Amygdala (tissue), 56 donors: ENCODE measurements around the gene STAC.
"Not testable (repeated sequence)": the region's sequence is repeated elsewhere in the genome, so short reads cannot be mapped to it uniquely, and the experiment has no call there.

ENCODE experiments used
- DNase-seq, 56 donors: peaks; one replicate each; lab custom pipeline; 2025; lab: John Stamatoyannopoulos, UW

STAC gene

DNA sequence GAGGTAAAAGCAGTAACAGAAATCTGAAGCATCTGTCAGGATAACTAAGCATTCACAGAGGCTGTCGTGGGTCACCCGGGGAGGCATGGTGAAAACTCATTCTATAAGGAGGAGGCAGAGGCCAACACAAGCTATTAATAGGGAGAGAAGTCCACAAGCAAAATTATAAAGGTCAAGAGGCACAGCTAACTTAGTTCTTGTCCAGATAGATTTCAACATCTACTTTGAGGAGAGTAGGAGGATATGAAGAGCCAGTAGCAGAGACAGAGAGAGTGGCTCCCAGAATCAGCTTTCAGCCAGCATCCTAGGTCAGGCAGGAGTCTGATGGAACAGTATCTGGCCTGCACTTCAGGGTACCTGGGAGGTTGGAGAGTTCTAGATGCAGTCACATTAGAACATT lies 95.3 kb downstream of the STAC start:
- no peak for DNase-seq

DNA sequence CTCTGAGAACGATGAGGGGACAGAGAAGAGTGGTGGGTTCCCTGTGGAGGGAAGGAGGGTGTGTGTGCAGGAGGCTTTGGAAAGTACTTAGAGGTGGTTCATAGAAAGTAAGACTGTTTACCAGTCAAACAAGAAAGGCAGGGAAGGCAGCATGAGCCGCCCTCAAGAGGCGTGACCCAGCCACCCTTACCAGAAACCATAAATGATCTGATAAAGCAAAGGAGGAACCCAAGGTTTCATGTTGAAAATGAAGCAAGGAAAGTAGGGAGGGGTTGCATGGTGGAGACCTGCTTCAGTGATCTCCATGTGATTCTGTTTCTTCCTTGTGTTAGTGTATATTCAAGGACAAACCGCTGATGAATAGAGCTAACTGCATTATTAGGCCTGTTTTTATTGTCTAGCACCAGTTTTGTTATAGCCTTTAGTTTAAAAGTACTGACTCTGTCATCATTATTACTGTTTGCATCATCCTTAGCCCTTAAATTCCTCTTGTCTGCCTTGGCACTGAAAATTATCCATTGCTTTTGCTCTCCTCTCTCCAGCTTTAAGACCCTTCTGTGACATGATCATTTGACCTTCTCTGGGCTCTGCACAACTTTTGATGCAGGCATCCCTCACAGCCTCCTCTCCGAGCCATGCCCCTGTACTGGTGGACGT lies 96.1 kb downstream of the STAC start:
- DNase-seq: no peak

DNA sequence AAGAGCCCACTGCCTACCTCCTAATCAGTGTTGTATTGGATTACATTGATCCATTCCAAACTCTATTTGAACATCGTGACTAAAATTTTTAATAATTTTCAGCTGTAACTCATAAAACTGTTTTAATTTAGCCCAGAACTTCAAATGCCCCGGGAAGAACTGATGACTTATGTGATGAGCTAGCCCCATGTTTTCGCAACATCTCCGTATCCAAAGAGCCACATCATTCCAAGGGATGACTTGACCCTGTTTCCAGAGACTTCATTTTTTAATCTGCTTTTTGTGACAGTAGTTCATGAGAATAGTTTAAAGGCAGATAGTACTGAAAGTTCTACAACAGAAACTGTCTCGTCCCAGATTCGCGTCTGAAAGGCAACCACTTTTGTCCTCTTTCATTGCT lies 97.4 kb downstream of the STAC start:
- no peak for DNase-seq

DNA sequence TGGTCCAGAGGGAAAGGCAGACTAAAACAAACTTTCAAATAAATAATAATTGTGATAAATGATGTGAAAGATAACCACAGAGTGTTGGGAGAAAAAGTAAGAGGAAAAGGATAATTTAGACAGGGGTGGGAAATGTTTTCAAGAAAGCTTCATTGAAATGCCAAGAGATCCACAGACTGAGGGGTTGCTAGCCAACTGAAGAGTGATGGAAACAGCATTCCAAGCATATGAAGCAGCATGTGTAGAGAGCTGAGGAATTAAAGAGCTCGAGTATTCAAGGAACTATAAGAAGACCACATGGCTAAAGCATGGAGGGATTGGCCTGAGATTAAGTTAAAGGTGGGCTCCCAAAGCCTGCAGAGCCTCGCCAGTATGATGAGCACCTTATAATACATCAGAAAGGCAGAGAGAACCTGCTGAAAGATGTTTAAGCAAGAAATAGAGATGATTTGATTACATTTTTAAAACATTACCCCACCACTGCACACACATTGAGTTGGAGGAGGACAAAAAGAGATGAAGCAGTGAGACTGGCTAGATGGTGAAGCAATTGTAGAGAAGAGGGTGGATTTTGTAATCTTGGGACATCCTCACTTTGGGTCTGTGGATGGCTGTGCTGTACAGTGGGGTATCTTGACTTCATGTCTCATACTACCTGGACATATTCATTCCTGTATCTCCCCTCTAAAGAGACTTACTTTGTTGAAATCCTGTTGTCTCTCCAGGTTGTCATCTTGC lies 100.8 kb downstream of the STAC start:
- no peak for DNase-seq

DNA sequence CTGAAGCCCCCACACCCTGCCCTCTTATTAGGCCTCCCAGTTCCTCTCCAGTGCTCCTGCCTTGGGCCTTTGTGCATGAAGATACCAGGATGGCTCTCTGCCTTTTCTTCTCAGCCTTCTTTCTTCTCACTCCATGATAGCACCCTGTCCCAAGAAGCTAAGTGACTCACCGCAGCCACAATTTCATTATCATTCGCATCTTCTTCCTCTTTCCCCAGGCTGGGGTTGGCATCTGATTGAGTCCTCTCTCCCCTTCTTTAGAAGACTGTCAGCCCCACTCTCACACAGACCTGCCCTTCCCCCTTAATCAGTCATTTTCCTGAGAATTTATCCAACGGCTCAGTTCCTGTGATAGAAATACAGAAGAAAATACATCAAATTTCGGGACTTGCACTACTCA lies 102.0 kb downstream of the STAC start:
- DNase-seq: no peak

DNA sequence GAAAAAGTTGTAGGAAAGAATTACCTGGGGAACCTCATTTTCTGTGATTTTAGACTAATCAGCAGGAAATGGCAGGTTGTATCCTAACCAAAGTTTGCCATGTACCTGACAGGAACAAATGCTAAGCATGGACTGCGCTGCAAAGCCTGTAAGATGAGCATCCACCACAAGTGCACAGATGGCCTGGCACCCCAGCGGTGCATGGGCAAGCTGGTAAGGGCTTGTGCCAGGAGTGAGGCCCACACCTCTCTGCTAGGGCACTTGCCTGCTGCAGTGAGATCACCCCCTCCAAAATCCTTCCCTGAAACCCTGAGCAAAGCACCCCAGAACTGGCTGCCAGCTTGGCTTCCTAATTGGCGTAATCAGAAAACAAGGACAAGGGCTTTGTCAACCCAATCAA lies 102.6 kb downstream of the STAC start:
- DNase-seq: no peak

DNA sequence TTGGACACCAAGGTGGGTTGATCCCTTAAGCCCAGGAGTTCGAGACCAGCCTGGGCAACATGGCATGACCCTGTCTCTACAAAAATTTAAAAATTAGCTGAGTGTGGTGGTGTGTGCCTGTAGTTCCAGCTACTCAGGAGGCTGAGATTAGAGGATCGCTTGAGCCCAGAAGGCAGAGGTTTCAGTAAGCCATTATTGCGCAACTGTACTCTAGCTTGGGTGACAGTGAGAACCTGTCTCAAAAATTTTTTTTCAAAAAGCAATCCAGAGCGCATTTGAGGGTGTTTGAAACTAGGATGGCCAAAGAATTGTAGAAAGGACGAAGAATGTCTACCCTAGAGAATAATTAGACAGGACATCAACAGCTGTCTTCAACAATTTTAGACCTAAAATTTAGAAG lies 103.4 kb downstream of the STAC start:
- no peak for DNase-seq

DNA sequence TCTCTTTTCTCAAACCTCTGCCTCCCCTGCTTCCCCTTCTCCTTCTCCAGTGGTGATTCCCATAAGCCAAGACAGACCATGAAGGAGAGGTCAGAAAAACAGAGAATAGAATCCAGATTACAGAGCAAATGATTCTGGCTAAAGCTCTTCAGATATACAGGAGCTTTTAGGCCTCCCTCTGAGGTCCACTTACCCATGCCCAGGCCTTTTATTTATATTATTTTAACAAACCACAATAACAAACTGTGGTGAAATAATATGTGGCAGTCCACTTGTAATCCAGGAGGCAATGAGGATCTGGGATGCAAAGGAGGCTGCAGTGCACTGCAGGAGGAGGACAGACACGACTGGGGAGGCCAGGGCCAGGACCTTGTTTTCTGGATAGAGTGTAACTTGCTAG lies 104.1 kb downstream of the STAC start:
- no peak for DNase-seq

DNA sequence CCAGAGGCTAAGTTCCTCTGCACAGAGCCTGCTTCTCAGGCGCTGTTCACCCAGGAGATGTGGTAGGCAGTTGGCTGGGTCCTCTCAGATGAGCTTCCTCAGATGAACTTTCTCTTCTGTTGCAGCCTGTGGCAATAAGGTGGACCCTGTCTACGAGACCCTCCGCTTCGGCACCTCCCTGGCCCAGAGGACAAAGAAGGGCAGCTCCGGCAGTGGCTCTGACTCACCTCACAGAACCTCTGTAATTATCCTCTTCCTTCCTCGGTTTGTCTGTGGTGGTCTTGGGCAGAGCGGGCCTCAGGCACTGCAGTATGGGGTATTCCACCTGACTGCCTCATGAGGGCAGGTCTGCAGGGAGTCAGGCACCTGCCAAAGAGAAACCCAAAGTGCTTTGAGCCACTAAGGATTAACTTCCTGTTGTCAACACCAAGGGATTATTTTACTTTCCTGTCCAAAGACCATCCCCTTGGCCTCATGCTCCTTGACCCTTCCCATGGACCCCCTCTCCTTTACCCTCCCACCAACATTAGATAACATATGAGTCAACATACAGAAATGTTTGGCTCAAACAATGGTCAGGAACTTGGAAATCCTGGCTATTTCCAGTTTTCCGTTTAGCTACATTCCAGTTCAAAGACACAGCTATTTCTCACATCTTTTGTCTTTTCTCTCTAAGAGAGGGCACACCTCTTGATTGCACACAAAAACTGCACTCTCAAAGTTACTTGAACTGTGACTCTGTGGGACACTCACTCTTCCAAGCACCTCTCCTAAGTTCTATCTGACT lies 105.9 kb downstream of the STAC start:
- no peak for DNase-seq

DNA sequence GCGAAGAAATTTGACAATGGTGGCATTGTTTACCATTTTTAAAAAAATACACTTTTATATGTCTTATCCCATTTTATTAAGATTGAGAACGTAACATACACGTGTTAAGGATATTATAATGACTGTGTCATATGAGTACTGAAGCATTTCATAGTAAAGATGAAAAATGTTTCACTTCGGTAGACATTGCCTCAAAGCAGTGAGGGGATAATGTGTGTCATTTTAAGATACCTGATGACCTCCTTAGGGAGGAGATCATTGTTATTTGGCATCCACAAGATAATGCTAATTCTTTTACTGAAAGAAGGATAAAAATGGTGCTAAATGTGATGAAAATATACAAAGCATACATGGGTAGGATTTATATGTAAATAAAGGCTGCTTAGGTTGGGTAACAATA lies 107.3 kb downstream of the STAC start:
- DNase-seq: no peak

DNA sequence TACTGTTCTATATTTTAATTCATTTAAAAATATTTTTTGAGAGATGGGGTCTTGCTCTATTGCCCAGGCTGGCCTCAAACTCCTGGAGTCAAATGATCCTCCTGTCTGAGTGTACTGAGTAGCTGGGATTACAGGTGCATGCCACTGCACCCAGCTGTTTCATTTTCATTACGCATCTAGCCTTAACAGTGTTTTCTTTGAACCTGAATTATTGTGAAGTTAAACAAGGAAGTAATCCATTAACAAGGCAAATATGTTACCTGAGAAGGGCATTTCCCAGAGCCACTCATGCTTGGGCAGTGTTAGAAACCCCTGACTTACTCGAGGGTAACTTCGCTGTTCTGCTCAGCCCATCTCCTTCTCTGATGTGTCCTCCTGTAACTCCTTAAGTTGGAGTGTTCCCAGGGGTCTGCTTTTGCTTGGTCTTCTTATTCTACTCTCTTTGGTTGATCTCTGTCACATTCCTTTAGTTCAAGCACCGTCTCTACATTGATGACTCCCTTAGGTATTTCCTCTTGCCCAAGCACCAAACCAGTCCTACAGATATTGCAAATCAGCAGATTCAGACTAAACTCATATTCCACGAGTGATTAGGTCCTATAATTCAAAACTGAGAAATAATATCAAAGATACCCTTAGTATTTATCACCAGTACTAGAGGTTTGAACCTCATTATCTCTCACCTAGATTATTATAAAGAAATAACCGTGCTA lies 107.9 kb downstream of the STAC start:
- no peak for DNase-seq

DNA sequence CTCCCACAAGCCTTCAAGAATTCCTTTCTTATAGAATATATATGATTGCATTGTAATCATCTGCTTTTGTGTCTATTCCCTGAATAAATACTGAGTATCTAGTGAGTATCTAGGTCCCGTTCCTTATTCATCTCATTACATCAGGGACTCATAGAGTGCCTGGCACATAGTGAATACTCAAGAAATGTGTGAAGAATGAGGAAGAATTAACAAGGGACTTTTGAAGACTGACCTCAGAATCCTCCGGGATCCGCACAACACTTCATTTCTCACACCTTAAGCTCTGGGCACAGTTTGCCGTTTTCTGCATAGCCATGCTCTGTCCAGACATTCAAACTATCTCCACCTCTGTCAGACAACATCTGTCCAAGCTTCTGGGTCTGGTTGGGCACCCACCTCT lies 108.8 kb downstream of the STAC start:
- no peak for DNase-seq

DNA sequence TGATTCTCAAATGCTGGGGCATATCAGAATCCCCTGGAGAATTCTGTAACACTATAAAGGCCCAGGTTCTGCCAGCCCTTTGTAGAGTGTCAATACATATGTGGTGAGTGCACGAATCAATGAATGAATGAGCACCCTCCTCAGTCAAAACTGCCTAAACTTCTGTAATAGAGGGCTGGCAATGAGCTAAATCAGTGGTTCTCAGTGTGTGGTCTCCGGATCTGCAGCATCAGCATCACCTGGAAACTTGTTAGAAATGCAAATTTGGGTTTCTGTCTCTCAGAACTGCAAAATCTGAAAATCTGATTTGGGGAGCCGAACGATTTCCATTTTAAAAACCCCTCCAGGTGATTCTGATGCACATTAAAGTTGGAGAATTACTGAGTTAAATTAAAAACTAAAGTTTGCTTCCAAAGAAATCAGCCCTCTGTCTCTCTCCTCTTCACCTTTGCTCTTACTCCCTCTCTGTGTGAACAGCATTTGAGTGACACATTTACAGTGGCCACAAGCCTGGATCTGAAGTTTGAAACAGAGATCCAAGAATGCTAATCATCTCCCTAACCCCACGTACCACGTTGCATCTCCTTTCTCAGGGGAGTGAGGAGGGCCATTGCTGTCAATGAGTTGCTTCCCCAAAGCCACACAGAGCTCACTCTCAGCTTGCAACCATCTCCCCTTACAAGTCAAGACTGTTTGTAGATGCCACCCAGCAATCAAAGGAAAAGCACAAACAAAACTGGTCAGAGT lies 109.5 kb downstream of the STAC start:
- DNase-seq: no peak

DNA sequence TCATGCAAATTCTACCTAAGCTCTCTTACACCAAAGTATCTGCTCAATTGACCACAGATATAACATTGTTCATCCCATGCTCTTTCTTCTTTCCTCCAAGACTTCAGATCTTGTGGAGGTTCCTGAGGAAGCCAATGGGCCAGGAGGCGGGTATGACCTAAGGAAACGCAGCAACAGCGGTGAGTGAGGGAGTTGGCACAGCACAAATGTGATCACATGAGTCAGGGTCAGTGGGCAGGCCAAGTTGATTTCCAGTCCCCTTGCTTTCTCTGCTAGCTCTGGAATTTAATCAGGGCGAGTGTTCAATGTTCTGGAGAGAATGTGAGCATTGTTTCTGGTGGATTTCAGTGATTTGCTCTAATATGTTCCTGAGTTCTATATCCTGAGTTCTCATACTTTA lies 112.7 kb downstream of the STAC start:
- no peak for DNase-seq

DNA sequence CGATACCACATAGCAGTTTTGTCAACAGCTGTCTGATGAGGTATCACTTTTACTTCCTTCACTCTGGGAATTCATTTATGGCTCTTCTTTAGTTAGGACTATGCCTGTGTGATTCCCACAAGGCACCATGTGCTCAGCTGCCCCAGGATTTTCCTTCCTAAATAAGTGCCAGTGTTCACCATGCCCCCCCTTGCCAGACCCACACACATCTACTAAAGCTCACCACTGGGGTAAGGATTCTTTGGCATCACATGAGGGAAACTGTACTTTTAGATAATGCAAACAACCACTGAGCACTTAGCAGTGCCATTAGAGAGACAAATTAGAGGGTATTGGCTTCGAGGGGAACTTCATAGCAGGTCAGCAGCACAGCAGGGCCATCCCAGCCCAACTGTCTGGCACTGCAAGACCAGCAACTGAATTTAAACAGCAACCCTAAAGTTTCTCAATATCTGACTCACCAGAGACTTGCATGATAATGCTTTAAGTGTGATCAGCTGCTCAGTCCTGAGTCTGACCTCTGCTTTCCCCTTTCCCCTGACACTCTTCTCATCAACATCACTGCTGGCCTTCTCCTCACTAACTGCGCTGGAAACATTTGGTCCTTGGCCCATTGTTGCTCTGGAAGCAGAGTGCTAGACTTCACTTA lies 114.3 kb downstream of the STAC start:
- no peak for DNase-seq

DNA sequence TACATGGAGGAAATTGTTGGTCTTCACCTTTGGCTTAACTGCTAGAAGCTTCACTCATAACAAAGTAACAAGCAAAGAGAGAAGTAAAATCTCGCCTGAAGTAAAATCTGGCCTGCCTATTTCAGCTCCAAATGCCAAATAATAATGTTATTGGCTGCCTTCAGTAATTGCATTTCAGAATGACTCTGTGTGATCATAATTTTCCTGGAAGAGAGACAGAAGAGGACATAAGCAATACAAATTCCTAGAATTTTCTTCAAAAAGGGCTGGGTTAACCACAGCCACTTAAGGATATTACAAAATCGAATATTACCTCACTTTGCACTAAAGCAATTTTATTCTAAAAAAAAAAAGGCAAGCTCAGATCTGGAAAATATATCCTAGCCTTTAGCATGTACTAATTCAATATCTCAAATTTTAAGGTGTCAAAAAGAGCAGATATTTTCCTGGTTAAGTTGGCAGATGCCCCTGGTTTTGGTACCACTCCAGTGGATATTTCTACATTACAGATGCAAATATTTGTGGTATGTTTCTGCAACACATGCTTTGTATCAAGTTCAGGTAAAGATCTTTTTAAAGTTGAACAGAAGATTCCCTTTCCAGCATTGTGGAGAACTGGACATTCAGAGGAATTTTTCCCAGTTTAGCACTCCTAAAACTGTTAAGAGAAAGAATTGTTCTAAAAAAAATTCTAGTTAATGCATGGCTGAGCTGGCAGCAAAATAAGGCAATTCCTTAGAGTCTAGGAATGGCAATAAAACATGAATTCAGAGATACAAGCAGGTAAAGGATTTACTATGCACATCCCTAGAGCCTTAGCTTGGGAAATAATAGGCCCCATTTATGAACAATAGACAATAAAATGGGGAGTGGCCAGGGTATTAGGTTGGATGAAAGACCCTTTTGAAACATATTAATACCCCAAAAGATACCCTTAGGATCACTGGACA lies 116.7 kb downstream of the STAC start:
- no peak for DNase-seq

DNA sequence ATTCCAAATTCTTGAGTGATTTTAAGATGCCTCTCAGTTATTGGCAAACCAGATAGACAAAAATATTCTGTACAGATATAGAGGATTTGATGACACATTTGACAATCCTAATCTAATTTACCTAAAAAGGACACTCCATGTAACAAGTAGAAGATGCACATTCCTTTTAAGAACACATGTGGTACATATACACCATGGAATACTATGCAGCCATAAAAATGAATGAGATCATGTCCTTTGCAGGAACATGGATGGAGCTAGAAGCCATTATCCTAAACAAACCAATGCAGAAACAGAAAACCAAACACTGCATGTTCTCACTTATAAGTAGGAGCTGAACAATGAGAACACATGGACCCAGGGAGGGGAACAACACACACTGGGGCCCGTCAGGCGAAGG lies 119.7 kb downstream of the STAC start:
- not testable (repeated sequence) for DNase-seq

DNA sequence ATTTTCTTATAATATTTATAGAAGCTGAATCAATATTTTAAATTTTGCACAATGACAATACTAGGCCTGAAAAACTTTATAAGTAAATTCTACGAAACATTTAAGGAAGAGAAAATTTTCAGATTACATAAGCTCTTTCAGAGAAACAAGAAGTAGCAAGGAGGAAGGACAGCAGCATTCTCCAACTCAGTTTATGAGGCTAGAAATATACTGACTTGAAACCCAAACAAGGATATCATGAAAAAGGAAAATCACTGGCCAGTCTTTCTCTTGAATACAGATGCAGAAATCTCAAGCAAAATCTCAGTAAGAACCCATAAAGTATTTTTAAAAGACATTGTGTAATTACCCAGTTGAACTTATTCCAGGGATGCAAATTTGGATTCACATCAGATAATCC lies 121.3 kb downstream of the STAC start:
- no peak for DNase-seq

DNA sequence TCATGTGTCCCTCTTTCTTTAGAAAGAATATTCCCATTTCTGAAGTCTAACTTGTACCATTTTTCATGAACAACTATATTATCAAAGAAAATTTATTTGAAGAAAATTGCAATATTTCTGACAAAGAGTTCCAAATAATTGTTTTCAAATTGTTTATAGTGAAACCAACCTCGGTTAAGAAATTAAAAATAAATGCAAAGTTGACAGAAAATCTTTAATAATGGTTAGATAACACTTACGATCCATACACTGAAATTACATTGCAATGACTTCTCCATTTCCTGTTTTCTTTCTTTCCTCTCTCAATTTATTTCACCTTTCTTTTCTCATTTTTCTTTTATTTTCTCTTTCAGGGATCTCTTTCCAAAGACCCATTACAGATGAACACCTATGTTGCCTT lies 125.1 kb downstream of the STAC start:
- DNase-seq: no peak
